HepG2 (cell line): ENCODE measurements around the gene CDHR3. TPM values are rescaled to one million over a fixed set of nuclear protein-coding genes. Genes with fewer than 3 reads are reported as not detected.

Source experiments
- BRCA1 ChIP-seq: sonication (generic); formaldehyde crosslinking; IDR thresholded peaks from 2 replicates; pipeline ENCODE4 v1.4.0; 2020; ENCODE audit warnings: missing genetic modification reagents
- ELF4 ChIP-seq: sonication (generic); formaldehyde crosslinking; IDR thresholded peaks from 2 replicates; pipeline ENCODE4 v1.5.0; 2020; ENCODE audit warnings: missing genetic modification reagents, mild to moderate bottlenecking, moderate library complexity, borderline replicate concordance
- ETV5 ChIP-seq: IDR thresholded peaks from 2 replicates; pipeline ENCODE4 v1.6.1; 2018; ENCODE audit warnings: missing biosample characterization, missing genetic modification reagents, inconsistent platforms, borderline replicate concordance
- GRHL1 ChIP-seq: sonication (generic); formaldehyde crosslinking; conservative IDR thresholded peaks from 2 replicates; pipeline ENCODE4 v1.8.0; 2022; ENCODE audit warnings: missing genetic modification reagents
- HNF1A ChIP-seq, 2 experiments: sonication (generic) in 1 of 2; formaldehyde crosslinking in 1 of 2; IDR thresholded peaks; 2 replicates each; pipeline versions ENCODE4 v1.4.0 to v1.6.1; 2016 to 2020; ENCODE audit warnings: borderline replicate concordance in 1 of 2, low read depth in 1 of 2, mild to moderate bottlenecking in 1 of 2, missing genetic modification reagents in 1 of 2
- HOXA5 ChIP-seq: sonication (generic); formaldehyde crosslinking; IDR thresholded peaks from 2 replicates; pipeline ENCODE4 v1.4.0; 2020; ENCODE audit warnings: missing genetic modification reagents
- MAZ ChIP-seq, 2 experiments: sonication (generic) in 1 of 2; formaldehyde crosslinking in 1 of 2; IDR thresholded peaks; 2 replicates each; pipeline versions ENCODE4 v1.5.0 to v1.6.1; 2012 to 2020; ENCODE audit warnings: low read depth in 2 of 2, mild to moderate bottlenecking in 2 of 2, borderline replicate concordance in 1 of 2, improper control_type of control experiment in 1 of 2, low read length in 1 of 2, missing genetic modification reagents in 1 of 2, moderate library complexity in 1 of 2
- NFE2 ChIP-seq: sonication (generic); formaldehyde crosslinking; IDR thresholded peaks from 2 replicates; pipeline ENCODE4 v1.4.0; 2020; ENCODE audit warnings: missing genetic modification reagents
- NR2F2 ChIP-seq: IDR thresholded peaks from 2 replicates; pipeline ENCODE4 v1.6.1; 2012; ENCODE audit warnings: low read depth, inconsistent platforms, borderline replicate concordance
- PPARG ChIP-seq: conservative IDR thresholded peaks from 2 replicates; pipeline ENCODE4 v1.6.1; 2016; ENCODE audit warnings: missing biosample characterization, missing genetic modification reagents
- RARA ChIP-seq: IDR thresholded peaks from 2 replicates; pipeline ENCODE4 v1.6.1; 2016; ENCODE audit warnings: missing genetic modification reagents, missing compliant biosample characterization
- REPIN1 ChIP-seq: sonication (generic); formaldehyde crosslinking; IDR thresholded peaks from 2 replicates; pipeline ENCODE4 v1.8.0; 2022; ENCODE audit warnings: missing genetic modification reagents, low read depth, mild to moderate bottlenecking, borderline replicate concordance
- SRSF1 ChIP-seq: fragments of 200-400 bp; formaldehyde crosslinking; optimal IDR thresholded peaks from 2 replicates; pipeline ENCODE3; 2017; ENCODE audit warnings: mild to moderate bottlenecking, low read depth, low read length, moderate library complexity
- TIGD3 ChIP-seq: sonication (generic); formaldehyde crosslinking; IDR thresholded peaks from 2 replicates; pipeline ENCODE4 v1.5.1; 2020; ENCODE audit warnings: mild to moderate bottlenecking, missing genetic modification reagents, borderline replicate concordance
- ZBTB3 ChIP-seq: sonication (generic); formaldehyde crosslinking; IDR thresholded peaks from 2 replicates; pipeline ENCODE4 v1.4.0; 2020; ENCODE audit warnings: low read depth, mild to moderate bottlenecking, moderate library complexity, missing genetic modification reagents, borderline replicate concordance
- ZNF260 ChIP-seq: sonication (generic); formaldehyde crosslinking; IDR thresholded peaks from 2 replicates; pipeline ENCODE4 v1.4.0; 2020; ENCODE audit warnings: missing genetic modification reagents, low read depth, mild to moderate bottlenecking, borderline replicate concordance
- ZNF274 ChIP-seq: sonication (generic); formaldehyde crosslinking; IDR thresholded peaks from 2 replicates; pipeline ENCODE4 v1.5.1; 2020; ENCODE audit warnings: mild to moderate bottlenecking, missing genetic modification reagents
- ZNF354B ChIP-seq: sonication (generic); formaldehyde crosslinking; IDR thresholded peaks from 2 replicates; pipeline ENCODE4 v1.8.0; 2022; ENCODE audit warnings: mild to moderate bottlenecking, missing genetic modification reagents
- ZNF501 ChIP-seq: sonication (generic); formaldehyde crosslinking; IDR thresholded peaks from 2 replicates; pipeline ENCODE4 v1.5.1; 2020; ENCODE audit warnings: mild to moderate bottlenecking, moderate library complexity, missing genetic modification reagents
- ZNF674 ChIP-seq: sonication (generic); formaldehyde crosslinking; IDR thresholded peaks from 2 replicates; pipeline ENCODE4 v1.5.0; 2020; ENCODE audit warnings: low read depth, mild to moderate bottlenecking, missing genetic modification reagents
- ZNF781 ChIP-seq: sonication (generic); formaldehyde crosslinking; IDR thresholded peaks from 2 replicates; pipeline ENCODE4 v1.5.1; 2020; ENCODE audit warnings: borderline replicate concordance, mild to moderate bottlenecking, missing genetic modification reagents; ENCODE audit errors: not compliant biosample characterization
- ZNF891 ChIP-seq: sonication (generic); formaldehyde crosslinking; IDR thresholded peaks from 2 replicates; pipeline ENCODE4 v1.5.0; 2020; ENCODE audit warnings: mild to moderate bottlenecking, missing genetic modification reagents
- polyA plus RNA-seq, 8 experiments: library from polyadenylated mRNA; depleted of rRNA in 3 of 8; stranded (reverse) in 7 of 8; unstranded in 1 of 8; fragments of >200 nt; fragmentation: Illumina TruSeq in 4 of 8; extraction: Trizol in 4 of 8; gene quantifications; 2 replicates each; pipeline versions ENCODE4 v1.2.1 to v1.2.3, GENCODE V29; 2011 to 2016; ENCODE audit warnings: low read depth in 4 of 8, missing spikeins in 1 of 8, mixed read lengths in 1 of 8; ENCODE audit not compliant: insufficient read depth in 1 of 8
- total RNA-seq, 5 experiments: library from RNA; depleted of rRNA; stranded (reverse); fragments of >200 nt; fragmentation: Illumina TruSeq; extraction: Trizol; gene quantifications; 2 replicates each; pipeline ENCODE4 v1.2.3, GENCODE V29; 2016; ENCODE audit warnings: low read depth in 1 of 5

Gene CDHR3
- total and polyA plus RNA-seq, 2 of the 13 experiments (the other 11 are each of a cell fraction or from before 2014, with no cell fraction given) = 6.5 to 11.8 TPM

- TF ChIP-seq ZNF274 (CRISPR knock-in tag) = no peak
- TF ChIP-seq ZNF354B (CRISPR knock-in tag) = no peak
- TF ChIP-seq ZNF891 (CRISPR knock-in tag) = no peak
- no peak for TF ChIP-seq GRHL1 (CRISPR knock-in tag)
- no peak for TF ChIP-seq ZNF260 (CRISPR knock-in tag)
- TF ChIP-seq MAZ (IDR thresholded peaks at IDR 0.05; ENCODE audit: borderline replicate concordance, low read depth, low read length) = no peak
- no peak for TF ChIP-seq MAZ (CRISPR knock-in tag; IDR thresholded peaks at IDR 0.05; ENCODE audit: low read depth)
- TF ChIP-seq HNF1A (IDR thresholded peaks at IDR 0.05; ENCODE audit: low read depth) = no peak
- no peak for TF ChIP-seq HNF1A (CRISPR knock-in tag; IDR thresholded peaks at IDR 0.05; ENCODE audit: borderline replicate concordance)
- TF ChIP-seq PPARG = no peak
- TF ChIP-seq ZNF501 (CRISPR knock-in tag) = 0 out of 2 replicates have a peak, but pooled peaks have one; percentile 40
- no peak for TF ChIP-seq RARA (CRISPR knock-in tag)
- no peak for TF ChIP-seq ZBTB3 (CRISPR knock-in tag)
- no peak for TF ChIP-seq ZNF674
- 0 out of 2 replicates have a peak, but pooled peaks have one; percentile 44 for TF ChIP-seq BRCA1 (CRISPR knock-in tag)
- TF ChIP-seq REPIN1 = no peak
- no peak for TF ChIP-seq TIGD3
- TF ChIP-seq ZNF781 (CRISPR knock-in tag) = no peak
- peak; percentile 59 for TF ChIP-seq ETV5 (CRISPR knock-in tag)
- no peak for TF ChIP-seq SRSF1
- TF ChIP-seq HOXA5 (CRISPR knock-in tag) = no peak
- no peak for TF ChIP-seq NR2F2
- no peak for TF ChIP-seq NFE2 (CRISPR knock-in tag)
- TF ChIP-seq ELF4 (CRISPR knock-in tag) = no peak
These were observed 87.1 kb downstream of the CDHR3 start (continued) for GRCh38 chr7:106050002-106050745.
